Stimulated activated CD8-positive, alpha-beta memory T cell treated with anti-CD3 and anti-CD28 coated beads, Interleukin-15, amount 100 ng/mL, for 24 hours (primary cell): ENCODE measurements around the gene SNRNP48.

Source experiments
- DNase-seq: peaks from one replicate; pipeline ENCODE4 v3.0.0-alpha.2; 2020; ENCODE audit warnings: low read depth

Gene SNRNP48

DNA sequence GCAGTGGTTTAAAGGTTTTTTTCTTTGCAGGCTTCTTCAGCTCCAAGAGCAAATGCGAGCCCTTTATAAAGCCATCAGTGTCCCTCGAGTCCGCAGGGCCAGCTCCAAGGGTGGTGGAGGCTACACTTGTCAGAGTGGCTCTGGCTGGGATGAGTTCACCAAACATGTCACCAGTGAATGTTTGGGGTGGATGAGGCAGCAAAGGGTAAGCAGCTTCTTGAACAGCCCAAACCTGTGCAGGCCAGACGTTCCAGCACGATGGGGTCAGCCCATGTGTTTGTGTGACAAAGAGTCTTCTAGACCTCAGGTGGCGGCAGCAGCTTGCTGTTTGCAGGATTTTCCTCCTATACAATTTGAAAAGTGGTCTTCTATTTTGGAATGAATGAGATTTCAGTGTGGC is 30.8 kb upstream of the SNRNP48 start:
- DNase-seq = no peak

DNA sequence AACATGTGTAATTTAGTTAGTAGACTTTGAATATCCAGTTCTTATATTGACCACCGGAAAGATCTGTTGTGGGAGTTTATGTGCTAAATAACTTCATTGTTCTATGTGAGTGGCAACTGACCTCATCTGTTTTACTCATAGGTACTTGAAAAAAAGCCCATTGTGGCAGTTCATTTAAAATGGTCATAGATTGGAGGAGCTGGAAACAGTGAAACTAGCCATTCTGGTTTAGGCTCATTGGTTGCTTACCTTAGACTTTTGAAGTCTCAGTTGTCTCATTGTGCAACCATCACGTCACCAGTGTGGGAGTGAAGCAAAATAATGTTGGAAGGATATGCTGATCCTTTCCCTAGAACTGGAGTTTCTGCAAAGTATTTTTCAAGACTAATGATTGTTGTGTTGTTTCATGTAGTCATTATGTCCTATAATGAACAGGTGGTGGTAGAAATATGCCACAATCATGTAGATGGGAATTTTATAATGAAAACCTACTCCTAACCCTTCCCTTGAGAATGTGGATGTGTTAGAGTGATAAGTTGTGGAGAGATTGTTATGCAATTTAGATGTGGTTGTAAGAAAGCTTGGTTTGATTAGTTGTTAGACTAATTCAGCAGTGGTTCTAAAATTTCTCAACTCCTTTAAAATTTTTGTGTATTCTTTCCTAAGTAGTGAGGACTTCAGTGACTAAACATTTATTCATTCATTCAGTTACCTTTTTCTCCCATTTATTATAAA is 30.2 kb upstream of the SNRNP48 start:
- no peak for DNase-seq

DNA sequence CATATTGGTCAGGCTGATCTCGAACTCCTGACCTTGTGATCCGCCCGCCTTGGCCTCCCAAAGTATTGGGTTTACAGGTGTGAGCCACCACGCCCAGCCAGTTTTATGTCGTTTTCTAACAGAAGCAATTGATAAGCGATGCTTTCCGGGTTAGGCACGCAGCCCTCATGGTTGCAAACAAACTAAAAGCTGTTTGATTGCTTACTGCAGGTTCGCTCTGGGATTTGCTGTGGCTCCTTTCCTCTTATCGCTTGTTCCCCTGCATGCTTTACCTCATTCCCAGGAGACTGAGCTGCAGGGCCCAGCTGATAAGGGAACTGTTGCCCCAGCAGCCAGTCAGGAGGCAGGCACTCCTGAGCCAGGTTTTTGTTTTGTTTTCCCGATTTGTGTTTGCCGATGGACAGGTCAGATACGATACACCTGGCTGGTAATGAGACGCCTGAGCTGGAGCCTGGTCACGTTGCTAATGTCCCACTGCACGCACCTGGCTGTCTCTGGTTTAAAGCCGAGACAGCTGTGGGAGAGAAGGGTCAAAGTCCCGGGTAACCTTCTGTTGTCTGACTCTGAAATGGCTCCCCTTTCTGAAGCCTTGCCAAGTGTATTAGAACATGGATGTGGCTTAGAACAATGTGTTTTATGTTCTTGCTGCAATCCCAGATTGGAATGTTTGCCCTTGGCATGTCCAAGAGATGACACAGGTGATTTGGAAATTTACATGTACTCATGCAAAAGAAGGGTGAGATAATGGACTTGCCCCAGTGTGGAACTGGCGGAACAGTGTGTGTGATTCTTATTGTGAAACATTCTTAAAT is 28.6 kb upstream of the SNRNP48 start:
- no peak for DNase-seq

DNA sequence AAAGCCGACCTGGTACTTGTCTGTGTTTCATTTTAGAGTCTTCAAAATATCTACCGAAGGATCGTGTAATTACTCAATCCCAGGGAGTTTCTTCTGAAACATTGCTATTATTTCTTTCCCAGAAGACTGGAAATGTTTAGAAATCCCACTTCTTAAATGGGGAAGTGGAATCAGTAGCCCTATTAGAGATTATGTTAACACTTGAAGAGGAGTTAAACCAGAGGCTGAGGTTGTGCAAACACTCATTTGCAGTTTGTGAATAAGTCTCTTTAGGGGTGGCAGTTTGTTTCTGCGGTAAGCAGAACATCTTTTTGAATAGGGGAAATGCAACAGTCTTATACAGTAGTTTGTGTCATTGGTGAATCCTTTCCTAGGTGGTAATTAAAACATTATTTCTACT is 27.2 kb upstream of the SNRNP48 start:
- DNase-seq = no peak

DNA sequence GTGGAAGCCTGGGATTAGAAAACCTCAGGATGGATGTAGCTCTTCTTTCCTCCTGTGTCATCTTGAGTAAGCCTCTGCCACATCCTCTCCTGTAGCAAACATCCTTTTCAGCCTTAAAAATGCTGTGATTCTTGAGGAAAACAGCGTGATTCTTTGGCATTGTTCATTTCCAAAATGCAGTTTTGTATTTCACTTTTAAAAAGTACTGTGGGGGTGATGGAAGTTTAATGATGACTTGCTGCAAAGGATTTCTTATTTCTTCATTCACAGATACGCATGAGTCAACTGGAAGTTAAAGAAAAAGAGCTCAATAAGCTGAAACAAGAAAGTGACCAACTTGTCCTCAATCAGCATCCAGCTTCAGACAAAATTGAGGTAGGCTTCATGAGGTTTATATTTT is 23.9 kb upstream of the SNRNP48 start:
- no peak for DNase-seq

DNA sequence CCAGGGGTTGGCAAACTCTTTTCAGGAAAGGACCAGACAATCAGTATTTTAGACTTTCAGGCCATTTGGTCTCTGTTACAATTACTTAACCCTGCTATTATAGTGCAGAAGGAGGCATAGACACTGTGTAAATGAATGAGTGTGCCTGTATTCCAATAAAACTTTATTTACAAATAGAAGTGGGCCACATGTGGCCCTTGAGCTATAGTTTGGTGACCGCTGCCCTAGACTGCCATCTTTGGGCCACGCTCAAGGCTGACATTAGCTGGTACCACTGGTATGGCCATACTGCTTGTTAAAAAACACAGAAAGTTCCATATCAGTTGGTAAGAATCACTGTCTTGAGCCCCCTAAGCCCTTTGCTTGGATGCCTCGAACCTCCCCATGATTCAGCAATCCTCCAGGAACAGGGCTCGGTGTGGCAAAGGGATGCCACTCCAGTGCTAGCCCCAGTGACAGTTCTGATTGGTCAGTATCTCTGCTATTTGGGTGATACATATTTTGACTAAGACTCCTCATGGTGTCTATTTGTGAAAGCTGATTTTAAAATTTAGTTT is 23.3 kb upstream of the SNRNP48 start:
- no peak for DNase-seq

DNA sequence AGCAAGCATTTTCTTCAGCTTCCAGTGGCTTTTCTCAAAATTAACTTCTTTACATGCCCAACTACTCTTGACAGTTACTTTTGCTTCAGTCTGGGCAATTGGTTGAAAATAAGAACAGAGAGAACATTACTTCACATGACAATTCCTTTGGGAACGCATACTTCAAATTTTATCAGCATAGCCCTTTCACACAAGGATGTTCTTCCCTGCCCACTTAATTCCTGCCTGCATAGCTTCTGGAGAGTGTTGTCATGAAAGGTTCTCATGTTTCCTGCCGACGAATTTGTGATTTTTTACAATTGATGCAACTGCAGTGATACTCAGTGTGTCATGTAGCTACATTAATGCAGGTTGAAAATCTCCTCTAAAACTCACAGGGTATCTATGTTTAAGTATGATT is 22.0 kb upstream of the SNRNP48 start:
- no peak for DNase-seq

DNA sequence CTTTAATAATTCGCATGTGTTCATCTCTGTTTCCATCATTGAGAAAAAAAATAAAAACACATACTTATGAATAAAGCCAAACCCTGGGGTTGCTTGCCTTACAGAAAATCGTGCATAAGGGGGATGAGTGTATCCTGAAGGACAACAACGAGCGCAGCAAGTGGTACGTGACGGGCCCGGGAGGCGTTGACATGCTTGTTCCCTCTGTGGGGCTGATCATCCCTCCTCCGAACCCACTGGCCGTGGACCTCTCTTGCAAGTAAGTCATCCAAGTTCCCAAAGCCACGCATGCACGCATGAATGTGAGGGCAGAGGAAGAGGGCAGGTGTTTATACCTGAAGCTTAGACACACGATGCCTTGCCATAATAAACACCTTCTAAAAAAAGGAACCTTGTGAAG is 20.9 kb upstream of the SNRNP48 start:
- DNase-seq = no peak

DNA sequence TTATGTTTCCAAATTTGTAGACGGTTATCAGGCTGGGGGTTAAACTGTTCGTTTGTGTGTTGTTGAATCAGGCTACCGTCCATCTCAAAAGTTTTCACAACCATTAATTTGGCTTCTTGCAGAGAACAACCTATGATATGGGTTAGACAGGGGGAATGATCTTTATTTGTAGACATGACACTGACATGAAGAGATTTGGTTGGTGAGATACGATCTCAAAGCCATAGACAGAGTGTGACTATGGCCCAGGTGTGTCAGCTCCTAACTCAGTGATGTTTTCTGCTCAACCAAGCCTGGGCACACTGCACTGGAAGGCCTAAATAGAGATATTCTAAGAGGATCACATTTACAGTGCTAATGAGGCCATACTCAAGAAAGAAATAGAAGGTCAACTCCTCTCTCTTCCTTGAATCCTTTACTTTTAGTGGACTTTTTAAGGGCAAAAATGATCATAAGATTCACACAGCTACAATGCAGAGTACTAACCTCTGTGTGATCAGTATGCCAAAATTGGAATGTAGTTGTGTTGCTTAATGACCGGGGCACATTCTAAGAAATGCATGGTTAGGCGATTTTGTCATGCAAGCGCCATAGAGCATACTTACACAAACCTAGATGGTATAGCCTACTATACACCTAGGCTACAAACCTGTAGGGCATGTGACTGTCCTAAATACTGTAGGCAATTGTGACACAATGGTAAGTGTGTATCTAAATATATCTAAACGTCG is 17.6 kb upstream of the SNRNP48 start:
- DNase-seq = no peak

DNA sequence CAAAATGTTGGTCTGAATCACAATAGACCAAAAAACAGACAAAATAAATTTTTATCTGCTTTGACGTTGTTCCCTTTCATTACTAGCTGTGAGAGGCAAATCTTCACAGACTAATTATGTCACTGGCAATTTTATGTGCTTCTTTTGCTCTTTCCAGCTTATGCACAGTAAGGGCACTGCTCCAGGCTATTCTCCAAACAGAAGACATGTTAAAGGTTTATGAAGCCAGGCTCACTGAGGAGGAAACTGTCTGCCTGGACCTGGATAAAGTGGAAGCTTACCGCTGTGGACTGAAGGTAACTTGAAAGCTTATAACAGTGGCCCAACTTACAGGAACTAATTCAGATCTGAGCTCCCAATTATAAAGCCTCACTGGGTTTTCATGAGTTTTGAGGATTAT is 15.5 kb upstream of the SNRNP48 start:
- no peak for DNase-seq

DNA sequence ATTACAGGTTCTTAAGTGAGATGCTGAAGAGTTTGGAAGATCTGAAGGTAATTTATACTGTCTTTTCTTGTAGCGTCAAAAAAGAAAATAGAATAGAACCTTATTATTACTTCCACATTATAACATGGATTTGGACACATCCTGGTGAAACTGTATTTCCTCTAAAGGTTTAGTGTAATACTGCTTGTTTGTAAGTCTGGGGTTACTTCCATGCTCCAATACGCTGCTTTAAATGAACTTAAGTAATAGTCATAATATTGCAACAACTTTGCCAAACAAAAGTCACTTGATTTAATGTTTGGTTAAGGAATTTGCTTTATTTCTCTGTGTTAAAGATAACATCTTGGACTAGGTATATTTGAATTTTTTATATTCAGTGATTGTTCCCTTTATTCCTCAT is 11.5 kb upstream of the SNRNP48 start:
- DNase-seq = no peak

DNA sequence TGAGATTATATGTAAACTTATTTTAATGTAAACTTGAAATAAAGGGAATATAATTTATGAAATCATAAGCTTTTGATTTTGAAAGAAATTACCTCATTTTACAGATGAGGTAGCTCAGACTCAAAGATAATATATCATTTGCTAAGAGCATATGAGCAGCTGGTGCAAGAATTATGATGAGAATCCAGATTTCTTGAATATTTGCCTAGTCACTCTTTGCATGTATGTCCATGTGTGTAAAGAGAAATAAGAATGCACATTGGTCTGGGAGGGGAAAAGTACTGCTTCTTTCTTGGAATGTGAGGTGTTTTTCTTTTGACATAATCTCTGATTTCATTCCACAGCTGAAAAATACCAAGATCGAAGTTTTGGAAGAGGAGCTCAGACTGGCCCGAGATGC is 11.1 kb upstream of the SNRNP48 start:
- DNase-seq = no peak

DNA sequence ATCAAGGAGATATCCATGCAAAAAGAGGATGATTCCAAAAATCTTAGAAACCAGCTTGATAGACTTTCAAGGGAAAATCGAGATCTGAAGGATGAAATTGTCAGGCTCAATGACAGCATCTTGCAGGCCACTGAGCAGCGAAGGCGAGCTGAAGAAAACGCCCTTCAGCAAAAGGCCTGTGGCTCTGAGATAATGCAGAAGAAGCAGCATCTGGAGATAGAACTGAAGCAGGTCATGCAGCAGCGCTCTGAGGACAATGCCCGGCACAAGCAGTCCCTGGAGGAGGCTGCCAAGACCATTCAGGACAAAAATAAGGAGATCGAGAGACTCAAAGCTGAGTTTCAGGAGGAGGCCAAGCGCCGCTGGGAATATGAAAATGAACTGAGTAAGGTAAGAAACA is 10.1 kb upstream of the SNRNP48 start:
- no peak for DNase-seq

DNA sequence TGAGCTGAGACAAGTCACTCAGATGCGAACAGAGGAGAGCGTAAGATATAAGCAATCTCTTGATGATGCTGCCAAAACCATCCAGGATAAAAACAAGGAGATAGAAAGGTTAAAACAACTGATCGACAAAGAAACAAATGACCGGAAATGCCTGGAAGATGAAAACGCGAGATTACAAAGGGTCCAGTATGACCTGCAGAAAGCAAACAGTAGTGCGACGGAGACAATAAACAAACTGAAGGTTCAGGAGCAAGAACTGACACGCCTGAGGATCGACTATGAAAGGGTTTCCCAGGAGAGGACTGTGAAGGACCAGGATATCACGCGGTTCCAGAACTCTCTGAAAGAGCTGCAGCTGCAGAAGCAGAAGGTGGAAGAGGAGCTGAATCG is 9.5 kb upstream of the SNRNP48 start:
- DNase-seq = no peak

DNA sequence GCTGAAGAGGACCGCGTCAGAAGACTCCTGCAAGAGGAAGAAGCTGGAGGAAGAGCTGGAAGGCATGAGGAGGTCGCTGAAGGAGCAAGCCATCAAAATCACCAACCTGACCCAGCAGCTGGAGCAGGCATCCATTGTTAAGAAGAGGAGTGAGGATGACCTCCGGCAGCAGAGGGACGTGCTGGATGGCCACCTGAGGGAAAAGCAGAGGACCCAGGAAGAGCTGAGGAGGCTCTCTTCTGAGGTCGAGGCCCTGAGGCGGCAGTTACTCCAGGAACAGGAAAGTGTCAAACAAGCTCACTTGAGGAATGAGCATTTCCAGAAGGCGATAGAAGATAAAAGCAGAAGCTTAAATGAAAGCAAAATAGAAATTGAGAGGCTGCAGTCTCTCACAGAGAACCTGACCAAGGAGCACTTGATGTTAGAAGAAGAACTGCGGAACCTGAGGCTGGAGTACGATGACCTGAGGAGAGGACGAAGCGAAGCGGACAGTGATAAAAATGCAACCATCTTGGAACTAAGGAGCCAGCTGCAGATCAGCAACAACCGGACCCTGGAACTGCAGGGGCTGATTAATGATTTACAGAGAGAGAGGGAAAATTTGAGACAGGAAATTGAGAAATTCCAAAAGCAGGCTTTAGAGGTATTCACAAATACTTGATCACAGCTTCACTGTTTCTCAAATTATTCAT is 8.9 kb upstream of the SNRNP48 start:
- DNase-seq = no peak

DNA sequence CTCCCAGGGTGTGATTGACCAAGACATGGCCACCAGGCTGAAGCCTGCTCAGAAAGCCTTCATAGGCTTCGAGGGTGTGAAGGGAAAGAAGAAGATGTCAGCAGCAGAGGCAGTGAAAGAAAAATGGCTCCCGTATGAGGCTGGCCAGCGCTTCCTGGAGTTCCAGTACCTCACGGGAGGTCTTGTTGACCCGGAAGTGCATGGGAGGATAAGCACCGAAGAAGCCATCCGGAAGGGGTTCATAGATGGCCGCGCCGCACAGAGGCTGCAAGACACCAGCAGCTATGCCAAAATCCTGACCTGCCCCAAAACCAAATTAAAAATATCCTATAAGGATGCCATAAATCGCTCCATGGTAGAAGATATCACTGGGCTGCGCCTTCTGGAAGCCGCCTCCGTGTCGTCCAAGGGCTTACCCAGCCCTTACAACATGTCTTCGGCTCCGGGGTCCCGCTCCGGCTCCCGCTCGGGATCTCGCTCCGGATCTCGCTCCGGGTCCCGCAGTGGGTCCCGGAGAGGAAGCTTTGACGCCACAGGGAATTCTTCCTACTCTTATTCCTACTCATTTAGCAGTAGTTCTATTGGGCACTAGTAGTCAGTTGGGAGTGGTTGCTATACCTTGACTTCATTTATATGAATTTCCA is 4.6 kb upstream of the SNRNP48 start:
- no peak for DNase-seq

DNA sequence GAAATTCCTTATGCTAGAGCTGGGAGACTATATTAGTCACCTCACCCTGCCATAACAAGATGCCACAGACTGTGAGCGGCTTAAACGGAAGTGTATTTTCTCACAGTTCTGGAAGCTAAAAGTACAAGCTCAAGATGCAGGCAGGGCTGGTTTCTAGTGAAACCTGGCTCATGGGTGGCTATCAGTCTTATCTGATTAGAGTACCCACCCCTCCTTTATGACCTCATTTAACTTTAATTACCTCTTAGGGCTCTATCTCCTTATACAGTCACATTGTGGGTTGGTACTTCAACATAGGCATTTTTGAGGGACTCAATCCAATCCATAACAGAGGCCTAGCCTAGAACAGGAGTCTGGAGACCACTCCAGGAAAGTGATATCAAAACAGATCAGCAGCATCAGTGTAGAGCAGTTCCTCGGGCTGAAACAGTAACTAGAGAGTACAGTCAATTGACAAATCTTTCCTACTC is 2.3 kb upstream of the SNRNP48 start:
- no peak for DNase-seq

DNA sequence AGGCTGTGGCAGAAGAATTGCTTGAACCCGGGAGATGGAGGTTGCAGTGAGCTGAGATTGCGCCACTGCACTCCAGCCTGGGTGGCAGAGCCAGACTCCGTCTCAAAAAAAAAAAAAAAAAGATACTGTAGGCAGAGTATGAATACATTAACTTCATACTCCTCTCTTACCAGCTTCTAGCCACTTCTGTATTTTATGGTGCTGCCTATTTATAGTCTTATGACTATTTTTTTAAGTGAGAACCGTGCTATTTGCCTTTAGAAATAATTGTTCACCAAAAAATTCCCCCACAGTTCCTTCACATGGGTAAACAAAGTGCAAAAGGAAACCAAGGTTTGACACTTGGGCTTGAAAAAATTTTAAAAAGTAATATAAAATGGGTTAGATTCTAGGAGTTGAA is 1.5 kb upstream of the SNRNP48 start:
- no peak for DNase-seq

DNA sequence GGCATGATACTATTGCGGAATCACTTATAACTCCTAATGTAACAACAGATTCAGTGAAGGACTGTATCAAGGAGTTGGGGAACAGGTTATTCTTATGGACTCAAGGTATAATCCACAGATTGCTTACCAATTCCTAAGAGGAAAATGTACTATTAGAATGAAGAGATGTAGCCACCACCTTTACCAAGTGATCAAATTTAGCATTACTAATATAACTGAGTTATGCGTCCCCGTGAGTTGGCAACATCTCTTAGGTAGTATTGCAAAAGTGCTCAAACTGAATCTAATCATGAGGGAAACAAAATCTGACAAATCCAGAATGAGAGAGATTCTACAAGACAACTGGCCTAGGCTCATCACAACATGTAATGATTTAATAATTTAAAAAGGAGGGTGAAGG is 777 bp upstream of the SNRNP48 start:
- no peak for DNase-seq

DNA sequence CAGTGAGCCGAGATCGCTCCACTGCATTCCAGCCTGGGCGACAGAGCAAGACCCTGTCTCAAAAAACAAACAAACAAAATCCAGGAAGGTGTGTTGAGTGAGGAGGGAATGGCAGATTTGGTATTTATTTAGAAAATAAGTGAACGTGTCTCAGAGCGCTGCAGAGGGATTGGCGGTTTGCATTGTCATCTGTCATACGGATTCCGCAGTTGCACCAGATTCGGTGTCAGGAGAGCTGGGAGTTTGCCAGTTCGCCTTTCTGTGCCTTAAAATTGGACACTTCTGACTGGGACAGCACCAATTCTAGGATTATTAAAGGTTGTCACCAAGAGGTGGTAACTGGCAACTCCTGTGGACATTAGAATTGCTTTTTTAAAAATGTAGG is 912 bp downstream of the SNRNP48 start:
- no peak for DNase-seq

DNA sequence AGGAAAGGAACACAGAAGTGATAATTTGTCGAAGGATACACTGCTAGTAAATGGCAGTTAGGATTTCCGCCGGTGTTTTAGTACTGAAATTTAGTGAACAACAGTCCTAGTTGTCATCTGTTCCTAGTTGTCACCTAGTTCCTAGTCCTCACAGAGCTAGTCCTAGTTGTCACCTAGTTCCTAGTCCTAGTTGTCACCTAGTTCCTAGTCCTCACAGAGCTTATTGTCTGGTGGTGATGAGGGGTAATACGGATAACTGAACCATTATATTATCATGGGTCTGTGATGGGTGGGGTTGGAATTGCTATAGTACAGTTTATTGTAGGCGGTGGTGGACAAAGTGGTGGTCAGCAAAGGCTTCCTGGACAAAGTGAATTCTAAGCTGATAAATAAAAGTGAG is 1.8 kb downstream of the SNRNP48 start:
- no peak for DNase-seq

DNA sequence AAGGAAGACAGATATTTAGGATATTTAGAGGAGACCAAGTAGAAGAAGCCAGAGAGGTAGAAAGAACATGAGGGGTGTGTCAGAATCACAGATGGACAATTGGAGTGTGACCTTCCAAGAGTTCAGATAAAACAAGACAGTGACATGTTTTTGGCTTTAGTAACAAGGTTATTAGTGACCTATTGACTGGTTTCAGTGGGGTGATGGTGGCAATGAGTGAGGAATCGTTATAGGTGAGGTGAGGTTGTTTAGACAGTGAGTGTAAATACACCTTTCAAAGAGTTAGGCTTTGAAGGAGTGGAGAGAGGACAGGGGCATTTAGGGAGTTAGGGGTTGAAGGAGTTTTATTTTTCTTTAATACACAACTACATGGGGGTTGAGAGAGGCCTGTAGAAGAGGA is 3.2 kb downstream of the SNRNP48 start:
- DNase-seq = no peak
